Parathyroid adenoma (tissue), 2 donors: ENCODE results near the gene MDM4.

Source experiments
- H2AFZ ChIP-seq: fragments of 300-600 bp; sonication (generic); one replicate; pipeline ENCODE4 v1.7.0; 2017; ENCODE audit warnings: antibody characterized with exemption, mild to moderate bottlenecking
- H3K27ac ChIP-seq: fragments of 300-600 bp; sonication (generic); one replicate; pipeline ENCODE4 v1.7.0; 2017
- H3K27me3 ChIP-seq: fragments of 300-600 bp; sonication (generic); one replicate; pipeline ENCODE4 v1.7.0; 2017; ENCODE audit warnings: low read length; ENCODE audit not compliant: control insufficient read depth, insufficient read depth
- H3K36me3 ChIP-seq: fragments of 300-600 bp; sonication (generic); one replicate; pipeline ENCODE4 v1.7.0; 2017; ENCODE audit warnings: low read length; ENCODE audit not compliant: control insufficient read depth, insufficient read depth
- H3K4me1 ChIP-seq: fragments of 300-600 bp; sonication (generic); one replicate; pipeline ENCODE4 v1.7.0; 2017; ENCODE audit warnings: control low read depth
- H3K4me2 ChIP-seq: fragments of 300-600 bp; sonication (generic); one replicate; pipeline ENCODE4 v1.7.0; 2017; ENCODE audit warnings: low read length
- H3K4me3 ChIP-seq: fragments of 300-600 bp; sonication (generic); one replicate; pipeline ENCODE4 v1.7.0; 2017; ENCODE audit warnings: low read depth, low read length
- H3K79me2 ChIP-seq: fragments of 300-600 bp; sonication (generic); one replicate; pipeline ENCODE4 v1.7.0; 2017; ENCODE audit warnings: control low read depth
- H3K9ac ChIP-seq: fragments of 300-600 bp; sonication (generic); one replicate; pipeline ENCODE4 v1.7.0; 2017; ENCODE audit warnings: mild to moderate bottlenecking
- H3K9me3 ChIP-seq: fragments of 300-600 bp; sonication (generic); one replicate; pipeline ENCODE4 v1.7.0; 2017; ENCODE audit warnings: low read length; ENCODE audit not compliant: control insufficient read depth
- CTCF ChIP-seq: fragments of 300-600 bp; sonication (generic); IDR thresholded peaks from one replicate; pipeline ENCODE4 v1.7.0; 2017; ENCODE audit warnings: antibody characterized with exemption, mild to moderate bottlenecking
- donor health status: primary hyperparathyroidism.

Gene MDM4

GRCh38 chr1:204565617-204566582 is 49.7 kb downstream of the MDM4 start:
- Histone ChIP-seq H3K36me3 (no peaks in the 10 kb centered on the region), H3K79me2 (no peaks in the 10 kb centered on the region), H3K9ac (no peak overlapping the region), H3K4me3 (no peak overlapping the region), H3K27me3 (no peaks in the 10 kb centered on the region), H3K4me1 (no peaks in the 10 kb centered on the region), H2AFZ (no peak overlapping the region), H3K27ac (no peak overlapping the region), H3K9me3 (no peaks in the 10 kb centered on the region), H3K4me2 (no peak overlapping the region)
- TF ChIP-seq CTCF, result peak; percentile 38

GRCh38 chr1:204566583-204566955 is 50.4 kb downstream of the MDM4 start:
- Histone ChIP-seq H3K4me3 (no peak overlapping the region), H2AFZ (no peak overlapping the region), H3K79me2 (no peaks in the 10 kb centered on the region), H3K4me1 (no peaks in the 10 kb centered on the region), H3K9me3 (no peaks in the 10 kb centered on the region), H3K27me3 (no peaks in the 10 kb centered on the region), H3K4me2 (no peak overlapping the region), H3K27ac (no peak overlapping the region), H3K36me3 (no peaks in the 10 kb centered on the region), H3K9ac (no peak overlapping the region)
- TF ChIP-seq CTCF, result no peak

GRCh38 chr1:204567071-204567470 is 50.9 kb downstream of the MDM4 start:
- Histone ChIP-seq H3K9ac (no peak overlapping the region), H3K4me1 (no peaks in the 10 kb centered on the region), H3K79me2 (no peaks in the 10 kb centered on the region), H3K36me3 (no peaks in the 10 kb centered on the region), H3K4me2 (no peak overlapping the region), H3K27me3 (no peaks in the 10 kb centered on the region), H3K4me3 (no peak overlapping the region), H3K27ac (no peak overlapping the region), H2AFZ (no peak overlapping the region), H3K9me3 (no peaks in the 10 kb centered on the region)
- no peak for TF ChIP-seq CTCF

GRCh38 chr1:204568576-204569315 is 52.5 kb downstream of the MDM4 start:
- Histone ChIP-seq H2AFZ (no peak overlapping the region), H3K79me2 (no peaks in the 10 kb centered on the region), H3K9me3 (no peaks in the 10 kb centered on the region), H3K4me3 (no peak overlapping the region), H3K36me3 (no peaks in the 10 kb centered on the region), H3K27me3 (no peaks in the 10 kb centered on the region), H3K9ac (no peak overlapping the region), H3K27ac (no peak overlapping the region), H3K4me2 (no peak overlapping the region), H3K4me1 (no peaks in the 10 kb centered on the region)
- no peak for TF ChIP-seq CTCF
